ENCODE data around the gene ELL. TPM values are rescaled to one million over a fixed set of nuclear protein-coding genes. Genes with fewer than 3 reads are reported as not detected.

The ELL gene
- total RNA-seq, 1 donor from 2014 or later: 24.5 TPM

DNA sequence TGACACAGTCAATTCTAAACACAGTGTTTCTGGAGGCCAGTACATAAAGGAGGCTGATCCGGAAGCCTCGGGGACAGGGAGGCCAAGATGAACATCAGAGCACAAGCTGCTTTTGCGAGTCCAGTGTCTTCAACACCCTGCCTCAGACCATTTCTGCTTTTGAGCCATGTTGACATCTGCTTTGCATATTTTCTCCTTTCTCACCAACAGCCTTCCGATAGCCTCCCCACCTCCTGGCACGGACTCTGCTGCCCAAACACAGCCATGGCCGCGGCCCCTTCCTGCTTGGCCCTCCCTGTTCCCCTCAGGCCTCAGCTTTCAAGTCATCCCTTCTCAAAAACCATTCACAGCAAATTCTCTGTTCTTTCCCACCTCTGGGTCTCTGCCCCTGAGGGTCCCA, 128.0 kb downstream of the ELL start:
- Histone ChIP-seq H3K4me3 (ENCODE audit: low read length in 3 of 3) (no peak overlapping the region), H3K9me3 (ENCODE audit: control insufficient read depth in 3 of 3, low read length in 3 of 3) (peaks cover 0 to 2% (median 0%) of the 10 kb centered on the region in 3 donors), H3K9ac (ENCODE audit: low read depth in 1 of 3, low read length in 3 of 3) (no peak overlapping the region), H3K36me3 (ENCODE audit: control insufficient read depth in 3 of 3, insufficient read depth in 3 of 3, low read length in 3 of 3) (peaks cover 0 to 13% (median 0%) of the 10 kb centered on the region in 3 donors), H3K27ac (ENCODE audit: low read depth, low read length) (no peak overlapping the region), H3K4me1 (ENCODE audit: control insufficient read depth in 3 of 3, insufficient read depth in 3 of 3, low read length in 3 of 3) (peaks cover 11 to 17% (median 16%) of the 10 kb centered on the region in 3 donors), H3K27me3 (ENCODE audit: control insufficient read depth in 3 of 3, insufficient read depth in 3 of 3, low read length in 3 of 3) (peaks cover 0 to 8% (median 2%) of the 10 kb centered on the region in 3 donors)

DNA sequence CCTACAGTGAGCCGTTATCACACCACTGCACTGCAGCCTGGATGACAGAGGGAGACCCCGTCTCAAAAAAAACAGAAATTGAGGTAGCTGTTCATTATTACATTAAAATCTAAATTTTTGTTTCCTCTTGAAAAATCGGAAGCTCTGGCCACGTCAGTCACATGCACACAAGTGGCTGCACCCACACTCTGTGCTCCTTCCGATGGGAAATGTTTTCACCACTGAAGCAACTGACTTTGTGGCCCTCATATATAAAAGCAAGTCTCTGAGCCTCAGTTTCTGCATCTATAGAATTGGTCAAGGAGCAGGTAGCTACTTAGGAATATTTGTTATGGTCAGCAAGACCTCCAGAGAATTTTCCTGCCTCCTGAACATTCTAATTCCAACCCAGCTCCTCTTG, 128.9 kb downstream of the ELL start:
- no peak overlapping the region for H3K9ac ChIP-seq (ENCODE audit: low read depth in 1 of 3, low read length in 3 of 3)
- peaks cover 0 to 8% (median 2%) of the 10 kb centered on the region in 3 donors for H3K27me3 ChIP-seq (ENCODE audit: control insufficient read depth in 3 of 3, insufficient read depth in 3 of 3, low read length in 3 of 3)
- peaks cover 0 to 13% (median 0%) of the 10 kb centered on the region in 3 donors for H3K36me3 ChIP-seq (ENCODE audit: control insufficient read depth in 3 of 3, insufficient read depth in 3 of 3, low read length in 3 of 3)
- no peak overlapping the region for H3K27ac ChIP-seq (ENCODE audit: low read depth, low read length)
- H3K4me1 ChIP-seq (ENCODE audit: control insufficient read depth in 3 of 3, insufficient read depth in 3 of 3, low read length in 3 of 3): peaks cover 11 to 26% (median 24%) of the 10 kb centered on the region in 3 donors
- peaks cover 0 to 2% (median 0%) of the 10 kb centered on the region in 3 donors for H3K9me3 ChIP-seq (ENCODE audit: control insufficient read depth in 3 of 3, low read length in 3 of 3)
- no peak overlapping the region for H3K4me3 ChIP-seq (ENCODE audit: low read length in 3 of 3)

Other genes with a start within 250 kb of the ELL start
- 0.52 TPM for gene IQCN, start 247.6 kb downstream of the ELL start, total RNA-seq
- 111 TPM for gene JUND, start 240.4 kb downstream of the ELL start, total RNA-seq
- gene LSM4, start 199.0 kb downstream of the ELL start, total RNA-seq: 119 TPM
- 10.4 TPM for gene PGPEP1, start 181.5 kb downstream of the ELL start, total RNA-seq
- gene GDF15, start 135.9 kb downstream of the ELL start, total RNA-seq: 1.0 TPM
- 2.1 TPM for gene LRRC25, start 124.4 kb downstream of the ELL start, total RNA-seq
- 79.3 TPM for gene SSBP4, start 102.7 kb downstream of the ELL start, total RNA-seq
- gene ISYNA1, start 83.9 kb downstream of the ELL start, total RNA-seq: 86.6 TPM
- gene FKBP8, start 21.5 kb upstream of the ELL start, total RNA-seq: 116 TPM
- gene KXD1, start 35.8 kb upstream of the ELL start, total RNA-seq: 36.0 TPM
- gene UBA52, start 49.8 kb upstream of the ELL start, total RNA-seq: 905 TPM
- gene REX1BD, start 66.7 kb upstream of the ELL start, total RNA-seq: 26.6 TPM
- gene CRLF1, start 84.7 kb upstream of the ELL start, total RNA-seq: 2.6 TPM
- 2.1 TPM for gene TMEM59L, start 90.8 kb upstream of the ELL start, total RNA-seq
- 2.1 TPM for gene KLHL26, start 115.0 kb upstream of the ELL start, total RNA-seq
- 3.1 TPM for gene CRTC1, start 161.6 kb upstream of the ELL start, total RNA-seq